RKO (cell line): ENCODE measurements around the gene NUP88.
"Not testable (repeated sequence)": the region's sequence is repeated elsewhere in the genome, so short reads cannot be mapped to it uniquely, and the experiment has no call there.

Experiments
- DNase-seq: peaks from one replicate; pipeline ENCODE4 v3.0.0-alpha.2; 2016; ENCODE audit warnings: low spot score

NUP88 gene

DNA sequence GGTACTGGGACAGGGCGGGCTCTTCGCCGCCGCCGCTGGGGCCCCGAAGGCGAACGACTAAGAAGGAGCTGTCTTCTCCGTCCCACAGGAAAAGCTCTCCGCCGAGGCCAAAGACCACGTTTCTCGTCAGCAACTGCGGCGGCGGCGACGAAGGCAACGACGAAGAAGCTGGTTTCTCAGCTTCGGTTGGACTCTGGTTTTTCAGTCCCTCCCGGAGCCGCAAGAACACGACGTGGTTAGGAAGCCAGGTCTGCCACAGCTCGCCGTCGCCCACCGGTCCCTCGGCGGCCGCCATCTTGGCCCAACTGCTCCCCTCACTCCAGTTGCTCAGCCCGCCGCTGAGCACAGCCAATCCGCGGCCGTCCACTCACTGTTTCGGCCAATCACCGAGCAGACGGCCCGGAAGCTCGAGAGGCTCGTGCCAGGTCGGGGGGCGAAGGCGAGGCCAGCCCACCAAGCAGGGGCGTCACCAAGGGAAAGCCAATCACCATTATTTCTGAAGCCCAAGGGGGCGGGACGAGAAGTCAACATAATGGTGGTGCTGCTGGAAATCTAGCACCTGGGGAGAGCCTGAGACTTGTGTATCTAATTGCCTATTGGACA lies at the start of gene NUP88:
NUP88 (minus strand) TSS at position 307 of the 603 bp plus-strand sequence; CDS start at position 295, 12 bp downstream.
- DNase-seq = peak; percentile 97

DNA sequence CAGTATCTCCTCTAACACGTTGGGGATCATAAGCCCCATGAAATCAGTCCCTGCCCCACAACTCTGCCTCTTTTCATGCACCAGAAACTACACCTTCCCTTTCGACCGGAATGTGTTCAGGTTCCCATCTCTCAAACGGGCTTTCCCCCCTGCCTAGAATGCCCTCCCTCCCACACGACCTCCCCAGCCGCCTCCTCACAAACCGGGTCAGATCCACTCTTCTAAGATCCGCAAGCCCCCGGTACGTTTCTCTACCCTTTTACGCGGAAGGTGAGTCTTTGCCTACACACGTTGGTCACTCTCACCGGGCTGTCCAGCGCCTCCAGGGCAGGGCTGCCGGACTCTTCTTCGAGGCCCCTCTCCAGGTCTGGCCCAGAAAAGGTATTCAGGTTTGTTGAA lies 48.6 kb upstream of the NUP88 start:
- no peak for DNase-seq

DNA sequence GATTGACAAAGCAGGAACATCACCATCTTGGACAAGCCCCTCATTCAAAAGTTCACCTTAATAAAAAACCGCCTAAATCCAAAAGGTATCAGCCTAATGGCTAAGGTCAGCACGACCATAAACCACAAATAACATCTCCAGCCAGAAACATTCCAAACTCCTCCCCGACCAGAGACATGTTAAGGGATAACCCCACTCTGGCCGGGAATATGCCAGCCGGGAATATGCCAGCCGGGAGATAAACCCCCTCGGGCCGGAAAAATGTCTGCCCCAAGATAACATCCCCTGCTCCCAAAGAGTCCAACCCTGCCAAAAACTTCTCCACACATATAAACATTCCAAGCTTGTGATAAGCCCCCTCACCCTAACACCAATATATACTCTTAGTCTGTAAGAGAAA lies 48.0 kb upstream of the NUP88 start:
- DNase-seq = no peak

DNA sequence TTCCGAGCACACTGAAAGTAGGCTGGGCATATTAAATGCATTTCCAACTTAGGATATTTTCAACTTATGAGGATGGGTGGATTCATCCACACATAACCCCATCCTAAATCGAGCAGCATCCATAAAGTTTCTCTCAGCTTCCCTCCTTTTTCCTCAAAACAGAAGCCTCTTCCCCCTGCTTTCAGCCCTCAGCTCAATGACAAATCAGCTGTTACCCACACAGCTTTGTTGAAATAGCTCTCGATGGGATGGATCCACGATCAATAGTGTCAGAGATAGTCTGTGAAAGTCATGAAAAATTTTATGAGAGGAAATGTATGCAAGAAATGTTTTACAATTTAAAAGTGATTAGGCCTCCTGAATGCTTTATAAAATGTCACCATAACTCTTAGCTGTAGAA lies 46.8 kb upstream of the NUP88 start:
- DNase-seq = no peak

DNA sequence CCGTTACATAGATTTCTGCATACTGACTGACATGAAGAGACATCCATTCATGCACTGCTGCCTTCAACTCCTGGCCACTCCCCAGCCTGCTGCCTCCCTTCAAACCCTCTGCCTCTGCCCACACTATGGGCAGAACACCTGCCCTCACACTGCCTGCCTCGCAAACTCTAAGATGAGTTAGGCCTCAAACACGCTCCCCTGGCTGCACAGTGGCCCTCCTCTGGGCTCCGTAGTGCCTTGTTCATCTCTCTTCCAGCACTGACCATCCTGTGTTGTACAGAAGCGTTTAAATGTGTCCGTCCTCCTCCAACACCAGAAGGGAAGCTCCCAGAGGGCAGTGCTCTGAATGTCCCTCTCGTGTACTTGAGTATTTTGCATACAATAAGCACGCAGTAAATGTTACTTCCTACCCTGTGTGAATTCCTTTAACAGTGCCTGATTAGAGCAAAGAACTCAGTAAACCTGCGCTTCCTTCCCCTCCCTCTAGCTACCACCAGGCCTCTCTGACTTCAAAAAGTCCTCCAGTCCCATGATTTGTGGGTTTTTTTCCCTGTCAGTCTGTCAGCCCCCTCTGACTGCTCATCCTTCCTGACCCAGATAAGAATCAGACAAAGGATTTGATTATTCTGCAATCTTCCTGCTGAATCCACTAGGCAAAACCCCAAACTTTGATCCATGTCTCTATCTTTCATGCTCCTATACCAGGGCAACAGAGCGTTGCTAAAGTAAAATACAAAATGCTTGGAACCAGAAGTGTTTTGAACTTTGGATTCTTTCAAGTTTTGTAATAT lies 45.5 kb upstream of the NUP88 start:
- no peak for DNase-seq

DNA sequence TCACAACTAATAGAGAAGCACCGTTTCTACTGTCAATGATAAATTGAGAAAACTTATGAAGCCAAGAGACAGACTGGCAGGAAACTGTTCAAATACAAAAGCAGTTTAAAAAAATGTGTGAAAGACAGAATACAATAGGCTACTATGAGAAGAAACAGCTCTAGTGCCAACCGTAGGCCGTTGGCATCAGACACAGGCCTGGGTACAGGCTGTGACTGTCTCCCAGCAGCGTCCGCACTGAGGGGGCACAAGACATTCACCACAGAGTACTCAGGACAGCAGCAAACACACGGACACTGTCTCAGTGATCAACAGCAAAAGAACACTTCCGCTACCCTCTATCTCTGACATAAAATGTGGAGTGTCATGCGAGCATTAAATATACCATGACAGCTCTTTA lies 27.3 kb upstream of the NUP88 start:
- no peak for DNase-seq

DNA sequence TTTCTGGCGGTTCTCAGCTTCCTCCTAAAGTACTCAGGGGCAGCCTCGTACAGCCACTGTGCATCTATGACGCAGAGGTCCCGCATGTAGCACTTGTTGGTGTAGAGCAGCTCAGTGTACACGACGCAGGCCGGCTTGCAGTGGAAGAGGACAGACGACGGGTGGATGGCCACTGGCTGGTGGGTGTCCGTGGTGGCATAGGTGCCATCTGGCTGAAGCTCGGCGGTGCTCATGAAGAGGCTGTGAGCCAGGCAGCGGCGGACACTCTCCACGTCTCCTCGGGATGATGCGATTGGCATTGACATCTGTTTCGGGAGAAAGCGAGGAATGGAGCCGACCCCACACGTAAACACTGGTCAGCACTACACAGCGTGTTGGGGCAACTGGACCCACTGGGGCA lies 24.7 kb upstream of the NUP88 start:
- no peak for DNase-seq

DNA sequence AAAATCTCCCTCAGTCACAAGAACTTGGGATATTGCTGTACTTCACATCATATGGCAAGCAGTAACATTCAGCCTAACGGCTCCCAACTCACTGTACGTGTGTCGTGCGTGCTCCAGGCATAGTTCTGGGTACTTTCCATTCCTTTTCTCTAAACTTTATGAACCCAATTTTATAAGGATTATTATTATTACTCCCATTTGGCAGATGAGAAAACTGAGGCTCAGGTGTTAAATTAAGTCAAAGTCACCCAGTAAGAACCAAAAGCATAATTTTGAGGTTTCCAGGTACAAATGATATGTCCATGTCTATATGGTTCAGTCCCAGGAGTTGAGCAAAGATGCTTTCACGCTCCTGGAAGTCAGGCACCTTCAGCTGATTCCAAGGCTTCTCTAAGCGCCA lies 24.3 kb upstream of the NUP88 start:
- no peak for DNase-seq

DNA sequence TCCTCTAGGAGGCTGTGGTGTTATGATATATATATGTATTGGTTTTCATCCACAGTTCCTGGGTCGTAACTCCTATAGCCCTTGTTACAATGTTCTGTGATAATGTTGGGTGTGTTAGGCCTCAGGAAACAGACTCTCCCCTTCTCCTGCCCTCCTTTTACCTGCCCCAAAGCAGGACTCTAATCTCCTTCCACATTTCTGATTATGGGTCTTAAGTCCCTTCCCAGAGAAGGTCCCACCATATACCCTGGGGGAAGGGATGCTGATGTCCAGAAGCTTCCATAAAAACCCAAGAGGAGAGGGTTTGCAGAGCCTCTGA lies 19.9 kb upstream of the NUP88 start:
- DNase-seq = no peak

DNA sequence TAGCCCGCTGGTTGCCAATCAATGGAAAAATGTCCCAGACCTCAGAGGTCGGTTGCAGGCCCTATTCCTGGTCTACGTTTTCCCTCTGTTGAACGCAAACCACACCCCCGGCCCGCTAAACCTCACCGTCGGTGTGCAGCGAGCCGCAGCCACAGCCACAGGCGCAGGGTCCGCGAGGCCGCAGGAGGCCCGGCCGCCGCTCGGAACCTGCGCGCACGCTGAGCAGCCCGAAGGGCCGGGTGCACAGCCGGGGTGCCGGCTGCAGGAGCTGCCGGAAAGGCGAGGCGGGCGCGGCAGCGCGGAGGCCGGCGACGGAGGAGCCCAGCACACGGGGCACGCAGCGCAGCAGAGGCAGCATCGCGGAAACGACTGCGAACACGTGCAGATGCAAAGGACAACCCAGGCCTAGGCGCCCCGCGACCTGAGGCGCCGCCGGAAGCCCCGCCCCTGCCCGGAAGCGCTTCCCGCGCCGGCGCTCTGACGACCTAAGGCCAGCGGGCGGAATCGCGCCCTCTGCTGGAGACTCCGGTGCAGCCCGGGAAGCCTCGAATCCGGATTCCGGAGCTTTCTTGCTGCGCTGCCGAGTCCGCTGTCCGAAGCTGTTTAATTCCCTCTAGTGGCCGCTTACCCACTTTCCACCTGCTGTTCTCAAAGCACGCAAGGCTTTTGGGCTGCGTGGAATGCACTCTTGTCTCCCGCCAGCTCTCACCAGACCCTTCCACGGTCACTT lies 19.4 kb upstream of the NUP88 start, which contains the start of gene C1QBP:
C1QBP (minus strand) TSS at position 440 of the 730 bp plus-strand sequence; CDS start at position 358, 82 bp downstream.
- DNase-seq = peak; percentile 93

DNA sequence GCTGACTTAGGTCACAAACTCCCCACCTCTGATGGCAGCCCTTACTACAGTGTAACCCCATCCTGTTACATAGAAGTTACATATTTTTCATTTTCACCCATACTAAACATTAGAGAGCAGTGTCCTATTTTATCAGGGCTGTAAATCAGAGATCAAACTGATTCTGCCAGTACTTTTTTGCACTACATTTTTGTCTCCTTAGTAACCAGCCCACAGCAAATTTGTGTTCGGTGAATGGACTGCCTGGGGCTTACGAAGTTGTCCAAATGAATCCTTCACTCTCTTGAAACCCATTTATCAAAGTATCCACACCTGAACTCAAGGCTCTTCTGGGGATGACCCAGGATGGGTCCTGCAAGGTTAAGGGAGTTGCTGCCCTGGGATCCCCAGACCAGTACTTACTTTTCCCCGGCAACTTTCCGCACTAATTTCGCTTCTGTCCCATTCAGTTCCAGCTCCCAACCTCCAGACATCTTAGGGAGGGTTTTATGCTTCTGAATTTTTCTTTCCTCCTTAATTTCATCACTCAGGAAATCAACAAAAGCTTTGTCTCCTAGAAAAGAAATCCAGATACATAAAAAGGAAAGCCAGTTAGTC lies 18.4 kb upstream of the NUP88 start:
- DNase-seq = peak; percentile 76

DNA sequence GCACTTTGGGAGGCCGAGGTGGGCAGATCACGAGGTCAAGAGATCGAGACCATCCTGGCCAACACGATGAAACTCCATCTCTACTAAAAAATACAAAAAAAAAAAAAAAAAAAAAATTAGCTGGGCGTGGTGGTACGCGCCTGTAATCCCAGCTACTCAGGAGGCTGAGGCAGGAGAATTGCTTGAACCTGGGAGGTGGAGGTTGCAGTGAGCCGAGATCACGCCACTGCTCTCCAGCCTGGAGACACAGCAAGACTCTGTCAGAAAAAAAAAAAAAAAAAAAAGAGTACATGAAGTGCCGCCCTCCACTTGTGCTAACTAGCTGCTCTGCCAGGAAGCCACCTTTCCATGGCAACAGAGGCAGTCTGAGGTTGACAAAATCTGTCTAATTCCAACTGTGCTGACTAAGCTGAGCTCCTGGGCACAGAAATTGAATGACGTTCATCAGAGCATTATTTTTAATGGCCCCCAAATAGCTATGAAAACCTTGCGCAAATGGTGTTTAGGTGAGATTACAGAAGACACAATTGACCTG lies 16.4 kb upstream of the NUP88 start:
- peak; percentile 50 for DNase-seq

DNA sequence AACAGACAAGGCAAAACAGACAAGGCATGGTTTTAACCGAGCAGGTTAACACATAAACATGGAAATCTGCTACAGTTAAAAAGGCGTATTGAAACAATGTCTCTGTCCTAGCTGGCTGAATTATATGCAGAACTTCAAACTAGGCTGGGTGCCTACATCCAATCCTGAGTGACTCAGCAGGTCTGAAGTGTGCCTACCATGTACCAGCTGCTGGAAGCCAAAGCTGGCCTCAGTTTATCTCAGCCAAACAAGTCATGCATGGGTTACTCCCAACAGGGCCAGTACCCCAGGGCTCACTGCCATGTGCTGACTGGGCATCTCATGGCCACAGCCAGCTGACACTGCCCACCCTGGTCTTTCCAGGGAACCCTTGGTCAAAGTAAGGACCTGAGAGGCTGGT lies 15.5 kb upstream of the NUP88 start:
- no peak for DNase-seq

DNA sequence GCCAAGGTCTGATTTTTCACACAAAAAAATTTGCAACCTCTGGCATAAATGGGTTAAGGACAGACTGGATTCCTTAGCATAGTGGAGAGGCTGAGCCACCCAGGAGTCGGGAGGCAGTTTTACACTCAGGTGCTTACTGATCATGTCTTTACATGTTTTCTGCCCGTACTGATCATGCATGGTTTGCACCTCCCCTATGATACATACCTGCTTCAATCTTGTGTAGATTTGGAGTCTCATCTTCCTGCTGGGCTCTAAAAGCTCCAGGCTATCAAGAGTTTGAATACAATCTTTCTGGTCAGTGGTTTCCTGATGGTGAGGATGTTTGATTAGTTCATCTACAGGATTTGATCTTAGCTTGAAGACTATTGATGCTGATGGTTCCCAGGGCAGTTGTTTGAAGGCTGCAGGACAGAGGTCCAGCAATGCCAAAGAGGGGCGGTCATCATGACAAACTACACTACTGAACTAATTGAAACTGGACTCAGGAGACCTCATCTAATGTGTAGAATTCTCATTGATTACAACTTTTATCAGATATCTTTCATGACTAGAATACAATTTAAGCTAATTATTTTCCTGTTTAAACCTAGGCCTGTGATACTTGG lies 12.6 kb upstream of the NUP88 start:
- no peak for DNase-seq

DNA sequence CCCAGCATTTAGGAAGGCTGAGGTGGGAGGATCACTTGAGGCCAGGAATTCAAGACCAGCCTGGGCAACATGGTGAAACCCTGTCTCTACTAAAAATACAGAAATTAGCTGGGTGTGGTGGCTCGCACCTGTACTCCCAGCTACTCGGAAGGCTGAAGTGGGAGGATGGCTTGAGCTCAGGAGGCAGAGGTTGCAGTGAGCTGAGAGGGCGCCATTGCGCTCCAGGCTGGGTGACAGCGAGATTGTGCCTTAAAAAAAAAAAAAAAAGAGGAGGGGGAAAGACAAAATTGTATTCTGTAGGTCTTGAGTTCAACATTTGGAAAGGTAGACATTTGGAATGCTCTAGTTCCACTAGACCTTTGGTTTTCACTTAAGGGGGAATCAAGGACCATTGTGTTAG lies 11.8 kb upstream of the NUP88 start:
- not testable (repeated sequence) for DNase-seq

DNA sequence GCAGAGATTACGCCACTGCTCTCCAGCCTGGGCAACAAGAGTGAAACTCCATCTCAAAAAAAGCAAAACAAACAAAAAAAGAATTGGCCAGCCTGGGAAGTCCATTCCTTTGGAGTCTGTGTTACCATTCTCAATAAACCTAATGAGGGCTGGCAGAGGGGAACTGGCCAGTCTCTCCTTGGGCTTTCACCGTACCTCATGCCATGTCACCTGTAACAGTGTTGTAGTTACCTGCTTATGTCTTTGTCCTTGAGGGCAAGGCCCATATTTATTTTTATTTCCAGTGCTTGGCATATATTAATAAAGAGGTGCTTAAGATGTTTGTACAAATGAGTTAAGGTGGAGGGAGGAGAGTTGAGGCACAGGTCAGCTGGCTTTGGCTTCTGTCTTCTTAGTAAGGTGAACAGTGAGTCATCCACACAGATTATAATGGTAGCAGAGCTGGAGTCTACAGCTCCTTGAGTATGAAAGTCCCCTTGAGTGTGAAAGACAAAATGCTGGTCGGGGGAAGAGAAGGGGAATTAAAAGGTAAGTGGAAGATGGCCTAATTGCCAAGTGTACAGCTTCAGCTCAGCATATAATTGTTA lies 11.0 kb upstream of the NUP88 start:
- DNase-seq = no peak

DNA sequence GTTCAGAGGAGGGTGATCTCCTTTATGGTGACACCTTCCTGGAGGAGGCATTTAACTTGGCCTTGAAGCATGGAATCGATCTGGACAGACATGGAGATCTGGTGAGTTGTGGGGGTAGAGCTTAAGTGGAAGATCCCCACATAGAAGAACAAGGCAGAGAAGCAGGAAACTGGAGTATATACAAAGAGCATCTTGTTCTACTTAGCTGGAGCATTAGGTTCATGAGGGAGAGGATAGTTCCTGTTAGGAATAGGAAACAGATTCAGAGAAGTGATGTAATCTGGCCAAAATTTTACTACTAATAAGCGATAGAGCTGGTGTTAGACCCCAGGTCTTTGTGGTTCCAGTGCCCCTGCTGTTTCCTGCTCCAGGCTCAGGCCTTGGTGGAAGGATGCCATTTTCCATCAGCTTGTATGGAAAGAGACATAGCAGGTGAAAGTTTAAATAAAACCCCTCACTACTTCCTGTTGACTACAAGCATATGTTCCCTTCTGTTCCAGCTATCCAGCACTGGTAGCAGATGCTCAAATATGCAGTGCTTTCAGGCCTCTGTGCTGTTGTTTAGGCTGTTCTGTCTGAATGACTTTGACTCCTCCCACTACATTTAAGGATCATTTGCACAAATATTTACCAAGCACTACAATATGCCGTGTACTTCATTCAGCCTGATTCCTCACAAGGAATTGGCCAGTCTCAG lies 9.9 kb upstream of the NUP88 start:
- no peak for DNase-seq

DNA sequence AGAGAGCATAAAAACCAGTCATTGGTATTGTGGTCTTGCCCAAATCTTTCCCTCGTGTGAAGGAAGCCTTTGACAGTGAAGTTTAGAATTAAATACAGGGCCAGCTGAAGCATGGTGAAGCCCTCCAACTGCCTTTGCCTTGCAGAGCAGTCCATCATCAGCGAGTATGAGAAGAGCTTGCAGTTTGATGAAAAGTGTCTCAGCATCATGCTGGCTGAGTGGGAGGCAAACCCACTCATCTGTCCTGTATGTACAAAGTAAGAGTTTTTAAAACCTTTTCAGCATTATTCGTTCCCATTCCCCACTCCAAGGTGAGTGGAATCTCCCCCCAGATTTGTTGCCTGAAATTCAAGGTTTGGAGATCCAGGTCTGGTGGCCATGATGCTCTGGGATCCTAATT lies 6.4 kb upstream of the NUP88 start:
- DNase-seq = no peak

DNA sequence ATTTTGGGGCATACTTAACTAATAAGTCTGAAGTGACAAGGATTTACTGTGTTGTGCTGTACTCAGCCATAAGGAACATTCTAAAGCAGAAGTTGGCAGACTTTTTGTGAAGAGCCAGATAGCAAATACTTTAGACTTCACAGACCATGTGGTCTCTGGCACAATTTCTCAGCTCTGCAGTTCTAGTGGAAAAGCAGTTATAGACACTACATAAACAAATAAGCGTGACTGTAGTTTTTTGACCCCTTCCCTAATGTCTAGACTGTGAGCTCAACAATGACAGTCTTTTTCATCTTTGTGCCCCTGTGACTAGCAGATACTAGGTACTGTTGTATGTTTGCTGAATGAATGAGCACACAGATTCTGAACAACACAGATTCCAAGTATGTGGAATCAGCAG lies 5.4 kb upstream of the NUP88 start:
- no peak for DNase-seq

DNA sequence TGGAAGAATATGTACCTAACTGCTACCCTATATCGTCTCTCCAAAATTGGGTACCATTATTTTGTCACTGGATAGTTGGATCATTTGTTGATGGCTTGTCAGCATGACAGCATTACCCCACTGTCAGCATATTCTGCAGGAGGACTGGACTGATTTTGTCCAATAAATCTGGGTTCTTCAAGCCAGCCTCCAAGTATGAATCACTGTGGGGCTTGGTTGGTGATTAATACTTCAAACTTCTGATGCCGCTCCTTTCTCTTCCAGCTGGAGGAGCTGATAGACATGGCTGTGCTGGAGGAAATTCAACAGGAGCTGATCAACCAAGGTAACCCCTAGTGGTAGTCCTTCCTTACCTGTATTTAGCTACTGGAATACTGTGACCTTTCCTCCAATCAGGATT lies 3.0 kb upstream of the NUP88 start:
- DNase-seq = peak; percentile 92
